Astrocyte of the spinal cord (primary cell): ENCODE results near the gene NOS2.

ENCODE experiments used
- DNase-seq: peaks from one replicate; pipeline ENCODE4 v3.0.0; 2011; ENCODE audit warnings: low read depth, low spot score
- H3K4me3 ChIP-seq: 2 replicates; pipeline ENCODE4 v1.5.1; 2011; ENCODE audit warnings: low read depth, mild to moderate bottlenecking, low read length, moderate library complexity
- in situ Hi-C: cut with HindIII; loops from 2 replicates; pipeline ENCODE4 v1.10.0; 2017; ENCODE audit warnings: low sequenced_read_pairs
- TF ChIP-seq, protein P1 (sequence below): IDR thresholded peaks from 2 replicates; pipeline ENCODE4 v1.5.1; 2012; ENCODE audit warnings: low read depth, mild to moderate bottlenecking, low read length, inconsistent platforms

Gene NOS2

GRCh38 chr17:27798376-27798775 lies 2.0 kb downstream of the NOS2 start:
- DNase-seq: no peak
- in situ Hi-C loops: no loop called here
- TF ChIP-seq, protein P1, sequence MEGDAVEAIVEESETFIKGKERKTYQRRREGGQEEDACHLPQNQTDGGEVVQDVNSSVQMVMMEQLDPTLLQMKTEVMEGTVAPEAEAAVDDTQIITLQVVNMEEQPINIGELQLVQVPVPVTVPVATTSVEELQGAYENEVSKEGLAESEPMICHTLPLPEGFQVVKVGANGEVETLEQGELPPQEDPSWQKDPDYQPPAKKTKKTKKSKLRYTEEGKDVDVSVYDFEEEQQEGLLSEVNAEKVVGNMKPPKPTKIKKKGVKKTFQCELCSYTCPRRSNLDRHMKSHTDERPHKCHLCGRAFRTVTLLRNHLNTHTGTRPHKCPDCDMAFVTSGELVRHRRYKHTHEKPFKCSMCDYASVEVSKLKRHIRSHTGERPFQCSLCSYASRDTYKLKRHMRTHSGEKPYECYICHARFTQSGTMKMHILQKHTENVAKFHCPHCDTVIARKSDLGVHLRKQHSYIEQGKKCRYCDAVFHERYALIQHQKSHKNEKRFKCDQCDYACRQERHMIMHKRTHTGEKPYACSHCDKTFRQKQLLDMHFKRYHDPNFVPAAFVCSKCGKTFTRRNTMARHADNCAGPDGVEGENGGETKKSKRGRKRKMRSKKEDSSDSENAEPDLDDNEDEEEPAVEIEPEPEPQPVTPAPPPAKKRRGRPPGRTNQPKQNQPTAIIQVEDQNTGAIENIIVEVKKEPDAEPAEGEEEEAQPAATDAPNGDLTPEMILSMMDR: no peak
- no peak overlapping the region for H3K4me3 ChIP-seq

- TF ChIP-seq, protein P1: no peak
- in situ Hi-C loops: no loop called here
- H3K4me3 ChIP-seq: no peak overlapping the region
- no peak for DNase-seq
Measured at GRCh38 chr17:27797390-27798091, 2.8 kb downstream of the NOS2 start.

GRCh38 chr17:27793906-27794569 lies 6.3 kb downstream of the NOS2 start:
- DNase-seq: no peak
- in situ Hi-C loops: no loop called here
- H3K4me3 ChIP-seq: no peak overlapping the region
- TF ChIP-seq, protein P1: no peak

GRCh38 chr17:27793168-27793905 lies 7.0 kb downstream of the NOS2 start:
- in situ Hi-C loops: no loop called here
- TF ChIP-seq, protein P1: no peak
- no peak overlapping the region for H3K4me3 ChIP-seq
- DNase-seq: no peak

DNA sequence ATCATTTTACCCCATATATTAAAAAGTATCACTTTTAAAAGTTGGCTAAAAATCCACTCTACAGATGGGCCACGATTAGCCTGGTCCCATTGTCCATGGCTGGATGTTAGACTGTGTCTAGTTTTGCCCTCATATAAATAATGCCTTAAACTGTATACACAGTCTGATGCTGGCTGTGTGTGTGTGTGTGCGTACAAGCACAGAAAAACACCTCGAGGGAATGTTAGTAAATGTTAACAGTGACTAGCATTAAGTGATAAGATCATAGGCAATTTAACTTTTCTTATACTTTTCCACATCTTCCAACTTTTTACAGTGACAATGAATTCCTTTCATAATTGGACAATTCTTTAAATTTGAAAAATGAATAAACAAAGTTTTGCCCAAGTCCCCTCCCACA lies 8.2 kb downstream of the NOS2 start:
- H3K4me3 ChIP-seq: no peak overlapping the region
- TF ChIP-seq, protein P1: no peak
- DNase-seq: no peak
- in situ Hi-C loops: no loop called here

DNA sequence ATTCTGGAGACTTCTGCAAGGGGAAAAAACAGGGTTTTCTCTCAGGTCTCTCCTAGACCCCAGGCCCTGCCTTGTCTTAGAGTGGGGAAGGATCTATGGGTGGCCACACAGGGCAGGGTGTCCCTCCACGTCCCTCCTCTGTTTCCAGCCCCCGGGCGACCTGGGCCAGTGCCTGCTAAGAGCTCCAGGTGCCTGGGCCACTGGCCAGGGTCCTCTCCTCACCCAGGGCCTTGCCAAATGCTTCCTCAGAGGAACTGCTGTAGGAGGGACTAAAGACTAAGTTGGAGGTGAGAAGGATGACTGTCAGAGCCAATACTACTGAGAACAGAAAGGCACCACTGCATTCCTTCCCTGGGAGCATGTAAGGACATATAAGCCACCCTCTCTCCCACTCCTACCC lies 11.4 kb downstream of the NOS2 start:
- TF ChIP-seq, protein P1: no peak
- in situ Hi-C loops: no loop called here
- DNase-seq: no peak
- H3K4me3 ChIP-seq: no peak overlapping the region
